K562 treated with DMSO at 1 percent for 4 hours (cell line): Measurements from ENCODE around the gene RNU1-1. TPM values are rescaled to one million over a fixed set of nuclear protein-coding genes. Genes with fewer than 3 reads are reported as not detected.

Experiments
- total RNA-seq: library from RNA; unstranded; fragments of 300-600 nt; gene quantifications from 2 replicates; pipeline ENCODE4 v1.2.3, GENCODE V29; 2022; ENCODE audit not compliant: insufficient read depth

The RNU1-1 gene
- not detected in 2 replicates for total RNA-seq

DNA sequence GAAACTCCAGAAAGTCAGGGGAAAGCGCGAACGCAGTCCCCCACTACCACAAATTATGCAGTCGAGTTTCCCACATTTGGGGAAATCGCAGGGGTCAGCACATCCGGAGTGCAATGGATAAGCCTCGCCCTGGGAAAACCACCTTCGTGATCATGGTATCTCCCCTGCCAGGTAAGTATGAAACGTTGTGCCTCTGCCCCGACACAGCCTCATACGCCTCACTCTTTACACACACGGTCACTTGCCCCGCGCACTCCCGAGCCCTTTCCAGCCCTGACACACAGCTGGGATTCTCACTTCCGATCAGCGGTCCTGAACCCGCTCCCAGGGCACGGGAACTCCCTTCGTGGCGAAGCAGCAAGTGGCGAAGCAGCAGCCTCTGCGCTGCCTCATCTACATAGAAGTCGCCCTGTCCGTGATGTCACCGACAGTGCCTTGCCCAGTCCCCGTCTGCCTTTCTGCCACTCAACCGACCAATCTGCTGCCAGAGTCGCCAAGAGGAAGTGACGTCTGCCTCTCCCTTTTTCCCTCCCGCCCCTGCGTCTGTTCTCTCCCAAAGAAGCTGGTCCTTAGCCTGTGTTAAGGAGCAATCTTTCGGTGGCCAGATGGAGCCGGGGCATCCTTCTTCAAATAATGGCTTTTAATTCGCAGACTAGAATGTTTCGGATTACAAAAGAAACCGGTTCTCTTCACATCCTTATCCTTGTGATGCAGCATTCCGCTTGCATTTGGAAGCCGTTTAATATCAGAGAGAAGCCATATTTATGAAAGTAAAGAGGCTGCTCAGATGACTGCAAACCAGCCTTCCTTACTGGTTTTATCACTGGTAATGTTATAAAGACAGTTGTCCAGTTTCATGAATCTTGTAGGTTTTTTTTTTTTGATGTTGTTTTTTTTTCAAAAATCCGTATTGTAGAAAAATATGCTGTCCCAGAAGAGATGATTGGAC is at the start of gene RNU1-1:
RNU1-1 (minus strand) TSS at position 179 of the 949 bp plus-strand sequence.

Other genes starting within 250 kb of the RNU1-1 start
- gene FBXO42, start 161.8 kb downstream of the RNU1-1 start, total RNA-seq, result 14.5 and 31.3 TPM in 2 replicates
- gene SZRD1, start 147.0 kb downstream of the RNU1-1 start, total RNA-seq, result 104 and 110 TPM in 2 replicates
- not detected in 2 replicates for gene SPATA21, start 76.9 kb downstream of the RNU1-1 start, total RNA-seq
- 58.5 and 64.9 TPM in 2 replicates for gene NECAP2, start 73.6 kb downstream of the RNU1-1 start, total RNA-seq
- gene NBPF1, start 99.3 kb upstream of the RNU1-1 start, total RNA-seq, result 20.7 and 37.6 TPM in 2 replicates
- gene RNU1-3, start 152.7 kb upstream of the RNU1-1 start, total RNA-seq, result not detected in 2 replicates
- not detected in 2 replicates for gene RNU1-4, start 226.2 kb upstream of the RNU1-1 start, total RNA-seq